ENCODE data around the gene FAM177B. TPM values are rescaled to one million over a fixed set of nuclear protein-coding genes. Genes with fewer than 3 reads are reported as not detected.
A peak's percentile ranks its signal among the peaks of the same experiment; 100 is the strongest.

Gene FAM177B
- polyA plus RNA-seq (2013, experiment 1 of 2) = not detected
- polyA plus RNA-seq (2013, experiment 2 of 2) = not detected

- Histone ChIP-seq H4K91ac (ENCODE audit: low read length) (no peak within 1 kb of the TSS), H3K36me3 (ENCODE audit: control insufficient read depth in 1 of 2, insufficient read depth in 2 of 2, low read depth in 1 of 2, low read length in 2 of 2) (peaks cover 11 to 46% of the 10 kb centered on the region in 2 experiments), H3K27ac (ENCODE audit: low read length, poor library complexity, severe bottlenecking) (no peak within 1 kb of the TSS), H3K4me2 (ENCODE audit: low read length, poor library complexity, severe bottlenecking) (no peak within 1 kb of the TSS), H3K9ac (ENCODE audit: low read length) (no peak within 1 kb of the TSS), H3K23ac (ENCODE audit: low read length in 2 of 2) (no peak within 1 kb of the TSS), H3K27me3 (ENCODE audit: control insufficient read depth in 1 of 2, insufficient read depth in 1 of 2, low read length in 2 of 2) (no peaks in the 10 kb centered on the region), H3K4me3 (ENCODE audit: insufficient read depth in 1 of 2, low read depth in 1 of 2, low read length in 2 of 2) (no peak within 1 kb of the TSS), H3K79me1 (replicated peaks; ENCODE audit: low read length, poor library complexity, severe bottlenecking) (no peaks in the 10 kb centered on the region), H3K4me1 (ENCODE audit: control insufficient read depth, insufficient read depth, low read depth, low read length) (peaks cover 6% of the 10 kb centered on the region), H2AFZ (ENCODE audit: low read depth, low read length) (no peak within 1 kb of the TSS), H3K4ac (ENCODE audit: low read depth in 1 of 2, low read length in 2 of 2) (no peak within 1 kb of the TSS), H2BK15ac (ENCODE audit: low read depth, poor library complexity, severe bottlenecking) (no peak within 1 kb of the TSS), H4K8ac (ENCODE audit: low read length) (peak within 1 kb of the TSS; percentile 72), H3K14ac (ENCODE audit: low read length in 2 of 2) (no peak within 1 kb of the TSS), H2BK5ac (ENCODE audit: low read depth, low read length, poor library complexity, severe bottlenecking) (no peak within 1 kb of the TSS), H2AK5ac (ENCODE audit: low read length, severe bottlenecking) (no peak within 1 kb of the TSS), H2BK12ac (ENCODE audit: low read length in 2 of 2) (no peak within 1 kb of the TSS), H3K9me3 (ENCODE audit: control insufficient read depth, low read length) (no peaks in the 10 kb centered on the region), H2BK120ac (ENCODE audit: low read depth, low read length) (no peak within 1 kb of the TSS), H3K18ac (ENCODE audit: low read depth in 1 of 2, low read length in 2 of 2) (no peak within 1 kb of the TSS)
- 40% methylated on average over 1 of the region's 1 CpG for WGBS
- no peak for DNase-seq
These were observed at the start of gene FAM177B for GRCh38 chr1:222736972-222737371. Gene FAM177B (plus strand): TSS chr1:222737202. CDS start chr1:222746546, 9,344 bp downstream.

GRCh38 chr1:222691016-222691415 is 46.0 kb upstream of the FAM177B start:
- Histone ChIP-seq H3K4me3 (ENCODE audit: insufficient read depth in 1 of 2, low read depth in 1 of 2, low read length in 2 of 2) (no peak overlapping the region), H3K18ac (ENCODE audit: low read depth in 1 of 2, low read length in 2 of 2) (no peak overlapping the region), H3K4ac (ENCODE audit: low read depth in 1 of 2, low read length in 2 of 2) (no peak overlapping the region), H3K4me2 (ENCODE audit: low read length, poor library complexity, severe bottlenecking) (no peak overlapping the region), H3K79me1 (replicated peaks; ENCODE audit: low read length, poor library complexity, severe bottlenecking) (peaks cover 23% of the 10 kb centered on the region), H3K9ac (ENCODE audit: low read length) (no peak overlapping the region), H3K14ac (ENCODE audit: low read length in 2 of 2) (no peak overlapping the region), H4K91ac (ENCODE audit: low read length) (no peak overlapping the region), H3K36me3 (ENCODE audit: control insufficient read depth in 1 of 2, insufficient read depth in 2 of 2, low read depth in 1 of 2, low read length in 2 of 2) (peaks cover 10 to 81% of the 10 kb centered on the region in 2 experiments), H4K8ac (ENCODE audit: low read length) (no peak overlapping the region), H2AFZ (ENCODE audit: low read depth, low read length) (no peak overlapping the region), H2AK5ac (ENCODE audit: low read length, severe bottlenecking) (no peak overlapping the region), H3K23ac (ENCODE audit: low read length in 2 of 2) (no peak overlapping the region), H2BK15ac (ENCODE audit: low read depth, poor library complexity, severe bottlenecking) (no peak overlapping the region), H3K27me3 (ENCODE audit: control insufficient read depth in 1 of 2, insufficient read depth in 1 of 2, low read length in 2 of 2) (no peaks in the 10 kb centered on the region), H3K27ac (ENCODE audit: low read length, poor library complexity, severe bottlenecking) (no peak overlapping the region), H2BK12ac (ENCODE audit: low read length in 2 of 2) (no peak overlapping the region), H2BK120ac (ENCODE audit: low read depth, low read length) (no peak overlapping the region), H3K9me3 (ENCODE audit: control insufficient read depth, low read length) (no peaks in the 10 kb centered on the region), H2BK5ac (ENCODE audit: low read depth, low read length, poor library complexity, severe bottlenecking) (no peak overlapping the region), H3K4me1 (ENCODE audit: control insufficient read depth, insufficient read depth, low read depth, low read length) (peaks cover 2% of the 10 kb centered on the region)
- 100% methylated on average over 1 of the region's 1 CpG for WGBS
- DNase-seq = no peak

DNA sequence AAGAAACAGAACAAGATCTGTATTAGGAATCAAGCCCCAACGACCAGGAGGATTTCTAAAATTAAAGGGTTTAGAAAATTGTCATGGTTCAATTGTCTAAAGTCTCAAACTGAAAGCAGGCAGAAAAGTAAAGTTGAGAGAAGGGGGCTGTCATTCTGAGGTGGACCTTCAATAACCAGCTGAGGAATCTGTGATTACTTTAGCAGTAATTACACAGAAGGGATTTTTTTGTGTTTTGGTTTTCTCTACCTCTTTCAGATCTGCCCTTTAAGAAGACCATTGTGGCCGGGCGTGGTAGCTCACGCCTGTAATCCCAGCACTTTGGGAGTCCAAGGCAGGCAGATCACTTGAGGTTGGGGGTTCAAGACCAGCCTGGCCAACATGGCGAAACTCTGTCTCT is 42.1 kb upstream of the FAM177B start:
- Histone ChIP-seq H3K27me3 (ENCODE audit: control insufficient read depth in 1 of 2, insufficient read depth in 1 of 2, low read length in 2 of 2) (no peaks in the 10 kb centered on the region), H3K36me3 (ENCODE audit: control insufficient read depth in 1 of 2, insufficient read depth in 2 of 2, low read depth in 1 of 2, low read length in 2 of 2) (peaks cover 10 to 68% of the 10 kb centered on the region in 2 experiments), H2BK15ac (ENCODE audit: low read depth, poor library complexity, severe bottlenecking) (no peak overlapping the region), H3K4ac (ENCODE audit: low read depth in 1 of 2, low read length in 2 of 2) (no peak overlapping the region), H3K14ac (ENCODE audit: low read length in 2 of 2) (no peak overlapping the region), H3K9me3 (ENCODE audit: control insufficient read depth, low read length) (no peaks in the 10 kb centered on the region), H2AFZ (ENCODE audit: low read depth, low read length) (no peak overlapping the region), H4K8ac (ENCODE audit: low read length) (no peak overlapping the region), H3K18ac (ENCODE audit: low read depth in 1 of 2, low read length in 2 of 2) (no peak overlapping the region), H2BK5ac (ENCODE audit: low read depth, low read length, poor library complexity, severe bottlenecking) (no peak overlapping the region), H2AK5ac (ENCODE audit: low read length, severe bottlenecking) (no peak overlapping the region), H4K91ac (ENCODE audit: low read length) (no peak overlapping the region), H3K4me1 (ENCODE audit: control insufficient read depth, insufficient read depth, low read depth, low read length) (no peaks in the 10 kb centered on the region), H3K23ac (ENCODE audit: low read length in 2 of 2) (no peak overlapping the region), H3K4me2 (ENCODE audit: low read length, poor library complexity, severe bottlenecking) (no peak overlapping the region), H3K4me3 (ENCODE audit: insufficient read depth in 1 of 2, low read depth in 1 of 2, low read length in 2 of 2) (no peak overlapping the region), H2BK12ac (ENCODE audit: low read length in 2 of 2) (no peak overlapping the region), H3K27ac (ENCODE audit: low read length, poor library complexity, severe bottlenecking) (no peak overlapping the region), H3K9ac (ENCODE audit: low read length) (no peak overlapping the region), H3K79me1 (replicated peaks; ENCODE audit: low read length, poor library complexity, severe bottlenecking) (peaks cover 13% of the 10 kb centered on the region), H2BK120ac (ENCODE audit: low read depth, low read length) (no peak overlapping the region)
- WGBS = 94% methylated on average over 5 of the region's 5 CpGs
- no peak for DNase-seq

GRCh38 chr1:222696741-222697140 is 40.3 kb upstream of the FAM177B start:
- 93% methylated on average over 8 of the region's 8 CpGs for WGBS
- Histone ChIP-seq H3K23ac (ENCODE audit: low read length in 2 of 2) (no peak overlapping the region), H4K8ac (ENCODE audit: low read length) (no peak overlapping the region), H2AK5ac (ENCODE audit: low read length, severe bottlenecking) (no peak overlapping the region), H4K91ac (ENCODE audit: low read length) (no peak overlapping the region), H3K4me2 (ENCODE audit: low read length, poor library complexity, severe bottlenecking) (no peak overlapping the region), H3K27ac (ENCODE audit: low read length, poor library complexity, severe bottlenecking) (no peak overlapping the region), H3K9ac (ENCODE audit: low read length) (no peak overlapping the region), H2BK15ac (ENCODE audit: low read depth, poor library complexity, severe bottlenecking) (no peak overlapping the region), H3K18ac (ENCODE audit: low read depth in 1 of 2, low read length in 2 of 2) (no peak overlapping the region), H3K14ac (ENCODE audit: low read length in 2 of 2) (no peak overlapping the region), H2BK120ac (ENCODE audit: low read depth, low read length) (no peak overlapping the region), H3K4ac (ENCODE audit: low read depth in 1 of 2, low read length in 2 of 2) (no peak overlapping the region), H2BK12ac (ENCODE audit: low read length in 2 of 2) (no peak overlapping the region), H3K36me3 (ENCODE audit: control insufficient read depth in 1 of 2, insufficient read depth in 2 of 2, low read depth in 1 of 2, low read length in 2 of 2) (peaks cover 14 to 66% of the 10 kb centered on the region in 2 experiments), H3K4me3 (ENCODE audit: insufficient read depth in 1 of 2, low read depth in 1 of 2, low read length in 2 of 2) (no peak overlapping the region), H2AFZ (ENCODE audit: low read depth, low read length) (no peak overlapping the region), H3K27me3 (ENCODE audit: control insufficient read depth in 1 of 2, insufficient read depth in 1 of 2, low read length in 2 of 2) (no peaks in the 10 kb centered on the region), H3K4me1 (ENCODE audit: control insufficient read depth, insufficient read depth, low read depth, low read length) (no peaks in the 10 kb centered on the region), H3K79me1 (replicated peaks; ENCODE audit: low read length, poor library complexity, severe bottlenecking) (peaks cover 15% of the 10 kb centered on the region), H2BK5ac (ENCODE audit: low read depth, low read length, poor library complexity, severe bottlenecking) (no peak overlapping the region), H3K9me3 (ENCODE audit: control insufficient read depth, low read length) (no peaks in the 10 kb centered on the region)
- DNase-seq = no peak
